Ishikawa (cell line): ENCODE measurements around the gene ASB14.

Experiments
- CEBPB ChIP-seq: IDR thresholded peaks from 2 replicates; pipeline ENCODE4 v1.6.1; 2012
- CREB1 ChIP-seq: IDR thresholded peaks from 2 replicates; pipeline ENCODE4 v1.6.1; 2012; ENCODE audit warnings: low read depth
- EGR1 ChIP-seq: IDR thresholded peaks from 2 replicates; pipeline ENCODE4 v1.6.1; 2012
- EP300 ChIP-seq: IDR thresholded peaks from 2 replicates; pipeline ENCODE4 v1.6.1; 2012; ENCODE audit warnings: borderline replicate concordance
- FOXM1 ChIP-seq: IDR thresholded peaks from 2 replicates; pipeline ENCODE4 v1.6.1; 2012; ENCODE audit warnings: low read depth, borderline replicate concordance
- NFIC ChIP-seq: IDR thresholded peaks from 2 replicates; pipeline ENCODE4 v1.6.1; 2012
- RAD21 ChIP-seq: IDR thresholded peaks from 2 replicates; pipeline ENCODE4 v1.6.1; 2012; ENCODE audit warnings: low read depth
- TAF1 ChIP-seq: IDR thresholded peaks from 2 replicates; pipeline ENCODE4 v1.6.1; 2012; ENCODE audit warnings: low read depth, mild to moderate bottlenecking
- TCF12 ChIP-seq: IDR thresholded peaks from 2 replicates; pipeline ENCODE4 v1.6.1; 2012; ENCODE audit warnings: low read depth
- TEAD4 ChIP-seq: IDR thresholded peaks from 2 replicates; pipeline ENCODE4 v1.6.1; 2012
- YY1 ChIP-seq: IDR thresholded peaks from 2 replicates; pipeline ENCODE4 v1.6.1; 2012; ENCODE audit warnings: low read depth
- TF ChIP-seq, protein P1 (sequence below): IDR thresholded peaks from 2 replicates; pipeline ENCODE4 v1.6.1; 2012
- TF ChIP-seq, protein P2 (sequence below): IDR thresholded peaks from 2 replicates; pipeline ENCODE4 v1.6.1; 2012; ENCODE audit warnings: low read depth, mild to moderate bottlenecking
- TF ChIP-seq, protein P3 (sequence below): IDR thresholded peaks from 2 replicates; pipeline ENCODE4 v1.6.1; 2012

- no peak for TF ChIP-seq EGR1
- no peak for TF ChIP-seq TAF1
- no peak for TF ChIP-seq RAD21
- TF ChIP-seq, protein P1, sequence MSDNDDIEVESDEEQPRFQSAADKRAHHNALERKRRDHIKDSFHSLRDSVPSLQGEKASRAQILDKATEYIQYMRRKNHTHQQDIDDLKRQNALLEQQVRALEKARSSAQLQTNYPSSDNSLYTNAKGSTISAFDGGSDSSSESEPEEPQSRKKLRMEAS = no peak
- no peak for TF ChIP-seq TEAD4
- TF ChIP-seq, protein P2, sequence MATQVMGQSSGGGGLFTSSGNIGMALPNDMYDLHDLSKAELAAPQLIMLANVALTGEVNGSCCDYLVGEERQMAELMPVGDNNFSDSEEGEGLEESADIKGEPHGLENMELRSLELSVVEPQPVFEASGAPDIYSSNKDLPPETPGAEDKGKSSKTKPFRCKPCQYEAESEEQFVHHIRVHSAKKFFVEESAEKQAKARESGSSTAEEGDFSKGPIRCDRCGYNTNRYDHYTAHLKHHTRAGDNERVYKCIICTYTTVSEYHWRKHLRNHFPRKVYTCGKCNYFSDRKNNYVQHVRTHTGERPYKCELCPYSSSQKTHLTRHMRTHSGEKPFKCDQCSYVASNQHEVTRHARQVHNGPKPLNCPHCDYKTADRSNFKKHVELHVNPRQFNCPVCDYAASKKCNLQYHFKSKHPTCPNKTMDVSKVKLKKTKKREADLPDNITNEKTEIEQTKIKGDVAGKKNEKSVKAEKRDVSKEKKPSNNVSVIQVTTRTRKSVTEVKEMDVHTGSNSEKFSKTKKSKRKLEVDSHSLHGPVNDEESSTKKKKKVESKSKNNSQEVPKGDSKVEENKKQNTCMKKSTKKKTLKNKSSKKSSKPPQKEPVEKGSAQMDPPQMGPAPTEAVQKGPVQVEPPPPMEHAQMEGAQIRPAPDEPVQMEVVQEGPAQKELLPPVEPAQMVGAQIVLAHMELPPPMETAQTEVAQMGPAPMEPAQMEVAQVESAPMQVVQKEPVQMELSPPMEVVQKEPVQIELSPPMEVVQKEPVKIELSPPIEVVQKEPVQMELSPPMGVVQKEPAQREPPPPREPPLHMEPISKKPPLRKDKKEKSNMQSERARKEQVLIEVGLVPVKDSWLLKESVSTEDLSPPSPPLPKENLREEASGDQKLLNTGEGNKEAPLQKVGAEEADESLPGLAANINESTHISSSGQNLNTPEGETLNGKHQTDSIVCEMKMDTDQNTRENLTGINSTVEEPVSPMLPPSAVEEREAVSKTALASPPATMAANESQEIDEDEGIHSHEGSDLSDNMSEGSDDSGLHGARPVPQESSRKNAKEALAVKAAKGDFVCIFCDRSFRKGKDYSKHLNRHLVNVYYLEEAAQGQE = no peak
- TF ChIP-seq FOXM1 = no peak
- TF ChIP-seq CREB1 = no peak
- no peak for TF ChIP-seq EP300
- TF ChIP-seq TCF12 = no peak
- TF ChIP-seq YY1 = no peak
- TF ChIP-seq NFIC = no peak
- TF ChIP-seq CEBPB = no peak
- TF ChIP-seq, protein P3, sequence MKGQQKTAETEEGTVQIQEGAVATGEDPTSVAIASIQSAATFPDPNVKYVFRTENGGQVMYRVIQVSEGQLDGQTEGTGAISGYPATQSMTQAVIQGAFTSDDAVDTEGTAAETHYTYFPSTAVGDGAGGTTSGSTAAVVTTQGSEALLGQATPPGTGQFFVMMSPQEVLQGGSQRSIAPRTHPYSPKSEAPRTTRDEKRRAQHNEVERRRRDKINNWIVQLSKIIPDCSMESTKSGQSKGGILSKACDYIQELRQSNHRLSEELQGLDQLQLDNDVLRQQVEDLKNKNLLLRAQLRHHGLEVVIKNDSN = no peak
Measured at GRCh38 chr3:57292897-57293526, 527 bp upstream of the ASB14 start.
